SU-DHL-6 (cell line): ENCODE data around the gene SCARB2.

Source experiments
- H2AFZ ChIP-seq: fragments of 200-600 bp; sonication (generic); 2 replicates; pipeline ENCODE4 v1.6.1; 2014; ENCODE audit warnings: low read depth, mild to moderate bottlenecking, moderate library complexity, mixed read lengths, antibody characterized with exemption, low read length; ENCODE audit not compliant: severe bottlenecking
- H3F3A ChIP-seq: fragments of 200-600 bp; shearing (Covaris generic); 2 replicates; pipeline ENCODE4 v1.6.0; 2016; ENCODE audit warnings: antibody characterized with exemption, mild to moderate bottlenecking; ENCODE audit not compliant: insufficient read depth
- H3K27ac ChIP-seq: fragments of 200-600 bp; sonication (generic); 2 replicates; pipeline ENCODE4 v1.5.1; 2016; ENCODE audit warnings: low read depth, mild to moderate bottlenecking, low read length, moderate library complexity, mixed read lengths
- H3K27me3 ChIP-seq: fragments of 200-600 bp; sonication (generic), shearing (Covaris generic); 2 replicates; pipeline ENCODE4 v1.6.0; 2014; ENCODE audit warnings: mild to moderate bottlenecking, low read length
- H3K36me3 ChIP-seq: fragments of 200-600 bp; sonication (generic); 2 replicates; pipeline ENCODE4 v1.6.1; 2014; ENCODE audit warnings: mild to moderate bottlenecking, low read length, mixed read lengths
- H3K4me2 ChIP-seq: fragments of 300-600, 200-600 bp; shearing (Covaris generic), sonication (generic); 2 replicates; pipeline ENCODE4 v1.6.0; 2014; ENCODE audit warnings: low read length, low read depth, mild to moderate bottlenecking; ENCODE audit not compliant: poor library complexity, severe bottlenecking
- H3K4me3 ChIP-seq: fragments of 200-600 bp; sonication (generic); 2 replicates; pipeline ENCODE4 v1.5.1; 2014; ENCODE audit warnings: antibody characterized with exemption, low read length, mild to moderate bottlenecking, mixed read lengths; ENCODE audit not compliant: insufficient read depth, poor library complexity, severe bottlenecking
- H3K79me2 ChIP-seq: fragments of 200-600 bp; sonication (generic); 2 replicates; pipeline ENCODE4 v1.6.1; 2014; ENCODE audit warnings: mild to moderate bottlenecking, low read length, moderate library complexity; ENCODE audit not compliant: insufficient read depth
- H3K9ac ChIP-seq: fragments of 200-600 bp; sonication (generic); 2 replicates; pipeline ENCODE4 v1.7.0; 2014; ENCODE audit warnings: mild to moderate bottlenecking, low read length
- H3K9me2 ChIP-seq: fragments of 200-600 bp; sonication (generic); replicated peaks from 2 replicates; pipeline ENCODE4 v1.6.1; 2014; ENCODE audit warnings: low read length; ENCODE audit not compliant: insufficient read depth
- H3K9me3 ChIP-seq: fragments of 200-600 bp; sonication (generic); 2 replicates; pipeline ENCODE4 v1.6.1; 2014; ENCODE audit warnings: low read length, mixed read lengths; ENCODE audit not compliant: insufficient read depth
- H4K20me1 ChIP-seq: fragments of 200-600 bp; sonication (generic); 2 replicates; pipeline ENCODE4 v1.6.1; 2014; ENCODE audit warnings: low read depth, mild to moderate bottlenecking, antibody characterized with exemption, low read length, moderate library complexity, mixed read lengths
- EZH2phosphoT487 ChIP-seq: fragments of 200-600 bp; sonication (generic), shearing (Covaris generic); conservative IDR thresholded peaks from 2 replicates; pipeline ENCODE4 v1.6.1; 2018; ENCODE audit warnings: mild to moderate bottlenecking, antibody characterized with exemption, low read length, moderate library complexity, mixed read lengths
- TF ChIP-seq, protein P1 (sequence below): fragments of 200-600 bp; sonication (generic); IDR thresholded peaks from one replicate; pipeline ENCODE4 v1.5.1; 2017; ENCODE audit warnings: antibody characterized with exemption, mild to moderate bottlenecking, low read length, moderate library complexity; ENCODE audit not compliant: insufficient read depth, poor library complexity, severe bottlenecking

The SCARB2 gene

DNA sequence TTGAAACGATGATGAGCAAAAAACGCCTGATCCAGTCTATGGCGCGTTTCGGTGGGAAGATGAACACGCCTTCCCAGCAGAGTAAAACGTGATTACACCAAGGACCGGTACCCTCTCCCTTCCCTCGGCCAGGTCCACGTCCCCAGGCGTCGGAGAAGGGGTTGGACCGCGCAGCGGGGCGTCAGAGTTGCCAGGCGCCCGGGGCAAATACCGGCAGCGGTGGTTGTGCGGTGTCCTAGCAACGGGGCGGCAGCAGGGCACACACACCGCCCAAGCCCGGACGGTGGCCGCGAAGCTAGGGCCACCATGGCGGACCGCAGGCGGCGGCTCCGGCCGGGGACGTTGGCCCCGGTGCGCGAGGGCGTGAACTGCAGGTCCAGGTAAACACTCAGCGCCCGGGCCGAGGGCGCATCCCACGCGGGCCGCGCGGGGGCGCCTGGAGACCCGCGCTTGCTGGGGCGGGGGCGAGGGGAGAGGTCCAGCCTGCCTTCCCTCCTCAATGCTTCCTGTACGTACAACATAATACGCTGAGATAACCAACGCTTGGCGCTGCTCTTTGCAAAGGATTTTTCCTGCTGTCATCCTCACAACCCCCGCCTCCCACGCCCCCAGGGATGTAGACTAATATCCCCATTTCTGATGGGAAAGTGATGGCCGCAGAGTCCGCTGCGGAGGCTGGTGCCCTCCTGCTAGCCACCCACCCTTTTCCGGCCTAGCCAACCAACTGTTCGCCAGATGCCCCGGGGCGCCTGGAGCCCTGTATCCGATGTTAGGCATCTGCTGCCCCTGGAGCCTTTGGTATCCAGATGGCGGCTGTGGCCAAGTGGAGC is 38.0 kb upstream of the SCARB2 start, which contains the start of gene FAM47E:
Gene FAM47E (plus strand): TSS at position 281 of the 830 bp plus-strand sequence. CDS start 26 bp downstream, at position 307.
- H3K4me2 ChIP-seq: no peak within 1 kb of the TSS
- no peak within 1 kb of the TSS for H3K4me3 ChIP-seq
- no peak within 1 kb of the TSS for H2AFZ ChIP-seq
- no peak within 1 kb of the TSS for H3K27ac ChIP-seq
- no peaks in the 10 kb centered on the region for H4K20me1 ChIP-seq
- H3K9me2 ChIP-seq: no peaks in the 10 kb centered on the region
- no peaks in the 10 kb centered on the region for H3F3A ChIP-seq
- H3K79me2 ChIP-seq: no peaks in the 10 kb centered on the region
- no peaks in the 10 kb centered on the region for H3K27me3 ChIP-seq
- H3K9me3 ChIP-seq: no peaks in the 10 kb centered on the region
- H3K9ac ChIP-seq: no peak within 1 kb of the TSS
- TF ChIP-seq, protein P1, sequence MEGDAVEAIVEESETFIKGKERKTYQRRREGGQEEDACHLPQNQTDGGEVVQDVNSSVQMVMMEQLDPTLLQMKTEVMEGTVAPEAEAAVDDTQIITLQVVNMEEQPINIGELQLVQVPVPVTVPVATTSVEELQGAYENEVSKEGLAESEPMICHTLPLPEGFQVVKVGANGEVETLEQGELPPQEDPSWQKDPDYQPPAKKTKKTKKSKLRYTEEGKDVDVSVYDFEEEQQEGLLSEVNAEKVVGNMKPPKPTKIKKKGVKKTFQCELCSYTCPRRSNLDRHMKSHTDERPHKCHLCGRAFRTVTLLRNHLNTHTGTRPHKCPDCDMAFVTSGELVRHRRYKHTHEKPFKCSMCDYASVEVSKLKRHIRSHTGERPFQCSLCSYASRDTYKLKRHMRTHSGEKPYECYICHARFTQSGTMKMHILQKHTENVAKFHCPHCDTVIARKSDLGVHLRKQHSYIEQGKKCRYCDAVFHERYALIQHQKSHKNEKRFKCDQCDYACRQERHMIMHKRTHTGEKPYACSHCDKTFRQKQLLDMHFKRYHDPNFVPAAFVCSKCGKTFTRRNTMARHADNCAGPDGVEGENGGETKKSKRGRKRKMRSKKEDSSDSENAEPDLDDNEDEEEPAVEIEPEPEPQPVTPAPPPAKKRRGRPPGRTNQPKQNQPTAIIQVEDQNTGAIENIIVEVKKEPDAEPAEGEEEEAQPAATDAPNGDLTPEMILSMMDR: no peak
- no peak for TF ChIP-seq EZH2phosphoT487
- H3K36me3 ChIP-seq: no peaks in the 10 kb centered on the region

DNA sequence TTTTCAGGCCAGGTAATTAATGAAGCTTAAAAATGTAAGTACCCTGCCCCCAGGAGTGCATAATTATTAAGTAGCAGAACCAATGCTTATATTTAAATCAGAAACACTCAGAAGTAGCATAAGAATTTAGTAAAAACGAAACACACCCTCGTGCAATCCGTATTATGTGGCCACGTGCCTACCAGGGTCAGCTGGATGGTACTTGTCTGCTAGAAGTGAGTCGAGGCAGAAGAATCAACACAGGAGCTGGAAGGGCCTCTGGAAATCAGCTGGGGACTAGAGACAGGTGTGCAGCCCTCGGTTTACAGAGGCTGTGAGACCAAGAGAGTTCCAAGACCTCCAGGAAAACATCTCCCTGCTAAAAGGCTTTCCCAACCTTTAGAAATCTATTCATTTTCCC is 37.3 kb upstream of the SCARB2 start:
- Histone ChIP-seq H3K9me2 (no peaks in the 10 kb centered on the region), H3K9me3 (no peaks in the 10 kb centered on the region), H3F3A (no peaks in the 10 kb centered on the region), H3K9ac (no peak overlapping the region), H3K27ac (no peak overlapping the region), H3K4me2 (no peak overlapping the region), H2AFZ (no peak overlapping the region), H3K79me2 (no peaks in the 10 kb centered on the region), H3K27me3 (no peaks in the 10 kb centered on the region), H3K4me3 (no peak overlapping the region), H4K20me1 (no peaks in the 10 kb centered on the region), H3K36me3 (no peaks in the 10 kb centered on the region)
- no peak for TF ChIP-seq EZH2phosphoT487
- TF ChIP-seq, protein P1: no peak

DNA sequence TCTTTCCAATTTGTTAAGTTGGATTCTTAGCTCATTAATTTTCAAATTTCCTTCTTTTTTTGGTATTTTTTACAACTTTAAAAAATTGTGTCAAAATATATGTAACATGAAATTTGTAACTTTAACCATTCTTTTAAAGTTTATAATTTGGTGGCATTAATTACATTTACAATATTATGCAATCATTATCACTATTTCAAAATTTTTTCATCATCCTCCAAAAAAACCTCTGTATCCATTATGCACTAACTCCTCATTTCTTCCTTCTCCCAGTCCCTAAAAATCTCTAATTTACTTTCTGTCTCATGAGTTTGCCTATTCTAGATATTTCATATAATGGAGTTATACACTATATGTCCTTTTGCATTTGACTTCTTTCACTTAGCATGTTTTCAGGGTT is 33.2 kb upstream of the SCARB2 start:
- Histone ChIP-seq H4K20me1 (no peaks in the 10 kb centered on the region), H3K27me3 (no peaks in the 10 kb centered on the region), H3K9ac (no peak overlapping the region), H3K79me2 (no peaks in the 10 kb centered on the region), H3F3A (no peaks in the 10 kb centered on the region), H3K36me3 (no peaks in the 10 kb centered on the region), H3K9me2 (no peaks in the 10 kb centered on the region), H3K4me3 (no peak overlapping the region), H3K9me3 (no peaks in the 10 kb centered on the region), H2AFZ (no peak overlapping the region), H3K4me2 (no peak overlapping the region), H3K27ac (no peak overlapping the region)
- TF ChIP-seq, protein P1: no peak
- no peak for TF ChIP-seq EZH2phosphoT487
